EL (cell line): ENCODE measurements around the gene C16orf92.
"Not testable (repeated sequence)": the region's sequence is repeated elsewhere in the genome, so short reads cannot be mapped to it uniquely, and the experiment has no call there.

Experiments used
- DNase-seq: peaks from one replicate; pipeline ENCODE4 v3.0.0-alpha.2; 2016

Gene C16orf92

DNA sequence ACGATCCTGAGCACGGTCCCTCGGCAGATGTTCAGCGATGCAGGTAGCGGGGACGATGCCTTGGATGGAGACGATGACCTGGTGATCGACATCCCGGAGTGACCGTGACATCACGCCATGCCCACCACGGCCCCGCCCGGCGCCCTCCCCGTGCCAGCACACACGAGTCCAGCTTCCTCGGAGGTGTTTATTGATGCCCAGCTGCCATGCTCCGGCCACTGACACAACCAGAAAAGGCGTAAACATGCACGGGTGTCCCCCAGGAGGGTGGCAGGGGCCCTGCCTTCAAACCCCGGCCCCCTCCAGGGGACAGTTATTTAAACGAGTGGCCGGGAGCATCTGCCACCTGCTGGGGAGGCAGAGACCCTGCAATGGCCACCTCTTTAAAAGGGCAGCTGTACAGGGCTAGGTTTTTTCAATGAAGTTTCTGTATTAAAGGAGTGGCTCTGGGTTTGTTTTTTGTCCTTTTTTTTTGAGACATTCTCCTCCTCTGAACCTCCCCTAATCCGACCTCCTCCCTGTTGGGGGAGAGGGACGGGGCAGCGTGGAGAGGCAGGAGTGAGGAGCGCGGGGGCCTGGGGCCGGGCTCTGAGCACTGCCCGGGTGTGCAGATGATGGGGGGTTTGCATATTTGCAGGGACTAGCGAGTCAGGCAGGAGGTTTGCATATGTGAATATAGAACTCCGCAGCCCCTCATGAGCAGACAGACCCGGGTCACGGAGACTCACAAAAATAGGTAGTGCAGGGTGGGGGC lies 17.5 kb upstream of the C16orf92 start:
- DNase-seq: peak; percentile 35

GRCh38 chr16:30006095-30006473 lies 16.9 kb upstream of the C16orf92 start:
- DNase-seq: no peak

GRCh38 chr16:30006659-30007377 lies 16.2 kb upstream of the C16orf92 start:
- no peak for DNase-seq

DNA sequence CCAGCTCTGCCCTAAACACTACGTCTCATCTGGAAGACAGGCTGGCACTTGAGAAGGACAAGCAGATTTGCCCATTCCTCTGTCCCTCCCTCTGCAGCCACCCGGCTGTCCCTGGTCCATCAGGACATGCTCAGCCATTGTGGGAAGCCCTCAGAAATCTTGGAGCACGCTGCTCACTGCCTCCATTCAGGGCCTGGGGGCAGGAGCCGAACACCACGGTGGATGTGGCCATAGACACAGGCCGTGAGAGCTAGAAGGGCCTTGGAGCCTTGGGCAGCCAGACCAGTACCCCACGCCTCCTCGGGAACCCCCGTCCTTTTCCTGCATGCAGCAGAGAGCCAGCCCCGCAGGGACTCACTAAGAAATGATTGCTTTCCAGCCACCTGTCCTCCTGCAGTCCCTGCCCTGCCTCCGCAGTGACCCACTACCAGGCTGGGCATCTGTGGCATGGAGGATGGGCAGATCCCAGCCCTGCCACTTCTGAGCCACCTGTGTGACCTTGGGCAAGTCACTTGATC lies 15.6 kb upstream of the C16orf92 start:
- DNase-seq: no peak

- DNase-seq: no peak
These were observed 13.7 kb upstream of the C16orf92 start for GRCh38 chr16:30009085-30009862.

GRCh38 chr16:30009990-30010843 lies 12.8 kb upstream of the C16orf92 start:
- no peak for DNase-seq

GRCh38 chr16:30010844-30011713 lies 11.9 kb upstream of the C16orf92 start, which contains the start of gene DOC2A:
DOC2A (minus strand) TSS chr16:30011027; CDS start chr16:30010222, 805 bp downstream.
- no peak for DNase-seq

DNA sequence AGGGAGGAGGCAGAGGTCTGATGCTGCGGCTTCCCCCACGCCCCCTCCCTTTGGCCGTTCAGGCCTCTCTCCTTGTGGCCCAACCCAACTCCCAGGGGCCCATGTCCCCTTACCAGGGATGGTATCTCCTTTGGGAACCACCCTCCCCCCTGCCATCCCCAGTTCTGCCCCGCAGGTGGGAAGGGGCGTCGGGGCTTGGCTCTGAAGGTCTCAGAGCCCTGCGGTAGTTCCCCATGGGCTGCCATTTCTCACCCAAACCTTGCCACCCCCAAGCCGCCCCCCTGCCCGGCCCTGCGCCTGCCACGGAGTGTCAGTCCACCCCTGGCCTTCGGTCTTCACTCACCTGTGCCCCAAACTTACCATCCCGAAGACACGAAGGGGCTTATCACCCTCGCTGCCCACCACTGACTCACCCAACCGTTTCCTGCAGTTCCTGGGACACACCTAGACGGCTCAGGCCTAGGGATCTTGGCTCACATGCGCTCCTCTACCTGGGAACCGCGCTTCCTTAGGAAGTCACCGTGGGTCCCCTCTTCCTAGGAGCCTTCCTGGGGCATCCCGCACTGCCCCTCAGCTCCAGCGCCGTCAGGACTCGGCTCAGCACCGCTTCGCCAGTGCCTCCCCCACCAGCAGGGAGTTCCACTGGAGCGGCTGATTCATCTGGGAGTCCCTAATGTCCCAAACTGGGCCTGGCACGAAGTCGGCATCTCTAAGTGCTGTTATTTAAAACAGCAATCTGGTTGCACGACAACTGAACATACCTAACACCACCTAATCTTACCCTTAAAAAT lies 11.1 kb upstream of the C16orf92 start:
- no peak for DNase-seq

- not testable (repeated sequence) for DNase-seq
These were observed 10.4 kb upstream of the C16orf92 start for GRCh38 chr16:30012598-30012997.

- not testable (repeated sequence) for DNase-seq
These were observed 7.5 kb upstream of the C16orf92 start for GRCh38 chr16:30015450-30015849.

- no peak for DNase-seq
These were observed 6.3 kb upstream of the C16orf92 start for GRCh38 chr16:30016555-30017276.

- DNase-seq: no peak
These were observed 5.7 kb upstream of the C16orf92 start for GRCh38 chr16:30017277-30017656.

DNA sequence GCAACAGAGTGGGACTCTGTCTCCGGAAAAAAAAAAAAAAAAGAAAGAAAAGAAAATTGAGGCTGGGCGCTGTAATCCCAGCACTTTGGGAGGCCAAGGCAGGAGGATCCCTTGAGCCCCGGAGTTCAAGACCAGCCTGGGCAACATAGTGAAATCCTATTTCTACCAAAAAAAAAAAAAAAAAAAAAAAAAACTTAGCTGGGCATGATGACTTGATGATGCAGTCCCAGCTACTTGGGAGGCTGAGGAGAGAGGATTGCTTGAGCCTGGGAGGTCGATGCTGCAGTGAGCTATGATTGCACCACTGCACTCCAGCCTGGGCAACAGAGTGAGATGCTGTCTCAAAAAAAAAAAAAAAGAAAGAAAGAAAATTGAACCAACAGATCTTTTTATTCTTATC lies 5.1 kb upstream of the C16orf92 start:
- DNase-seq: not testable (repeated sequence)

DNA sequence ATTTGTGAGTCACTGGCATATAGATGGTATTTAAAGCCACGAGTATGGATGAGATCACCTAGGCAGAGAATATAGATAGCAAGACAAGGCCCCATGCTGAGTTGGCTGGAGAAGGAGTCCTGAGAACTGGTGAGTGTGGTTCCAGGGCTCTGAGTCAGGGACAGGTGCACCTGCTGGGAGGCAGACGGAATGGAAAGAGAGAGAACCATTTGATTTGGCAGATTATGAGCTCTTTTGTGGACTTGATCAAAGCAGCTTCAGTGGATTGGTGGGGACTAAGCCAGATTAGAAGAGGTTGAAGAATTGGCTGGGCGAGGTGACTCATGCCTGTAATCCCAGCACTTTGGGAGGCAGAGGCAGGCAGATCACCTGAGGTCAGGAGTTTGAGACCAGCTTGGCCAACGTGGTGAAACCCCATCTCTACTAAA lies 4.3 kb upstream of the C16orf92 start:
- peak; percentile 6 for DNase-seq

- DNase-seq: no peak
These were observed 588 bp downstream of the C16orf92 start for GRCh38 chr16:30023586-30023985.

DNA sequence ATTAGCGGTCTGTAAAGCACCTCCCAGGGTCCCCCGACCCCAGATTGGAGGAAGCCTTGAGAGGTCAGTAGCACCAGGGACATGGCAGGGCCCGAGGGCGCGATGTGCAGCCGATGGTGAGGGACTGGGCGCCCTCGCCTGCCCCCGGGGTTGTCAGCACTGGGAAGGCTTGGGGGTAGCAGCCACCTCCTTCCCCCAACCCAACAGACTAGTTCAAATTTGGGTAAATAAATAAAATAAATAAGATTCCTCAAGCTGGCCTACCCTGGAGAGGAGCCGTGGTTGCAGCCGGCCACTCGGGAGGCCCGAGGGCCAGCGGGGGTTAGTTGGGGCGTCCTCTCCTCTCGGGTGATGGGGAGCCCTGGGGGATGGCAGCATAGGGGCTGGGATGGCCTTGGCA lies 1.5 kb downstream of the C16orf92 start:
- DNase-seq: no peak

DNA sequence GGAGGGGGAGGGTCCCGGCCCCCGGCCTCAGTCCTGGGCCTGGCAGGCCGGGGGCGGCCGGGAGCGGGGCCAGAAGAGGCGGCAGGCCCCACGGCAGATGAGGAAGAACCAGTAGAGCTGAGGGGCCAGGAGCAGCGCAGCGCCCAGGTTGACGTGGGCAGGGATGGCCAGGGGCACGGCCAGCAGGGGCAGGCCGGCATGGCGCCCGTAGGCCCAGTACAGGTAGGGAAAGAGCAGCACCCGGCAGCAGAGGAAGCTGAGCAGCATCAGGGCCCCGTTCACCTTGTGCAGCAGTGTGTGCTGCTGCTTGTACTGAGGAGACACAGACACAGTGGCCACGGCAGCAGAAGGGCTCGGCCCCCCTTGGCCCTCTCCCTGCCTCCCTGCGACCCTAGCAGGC lies 2.2 kb downstream of the C16orf92 start:
- DNase-seq: no peak

DNA sequence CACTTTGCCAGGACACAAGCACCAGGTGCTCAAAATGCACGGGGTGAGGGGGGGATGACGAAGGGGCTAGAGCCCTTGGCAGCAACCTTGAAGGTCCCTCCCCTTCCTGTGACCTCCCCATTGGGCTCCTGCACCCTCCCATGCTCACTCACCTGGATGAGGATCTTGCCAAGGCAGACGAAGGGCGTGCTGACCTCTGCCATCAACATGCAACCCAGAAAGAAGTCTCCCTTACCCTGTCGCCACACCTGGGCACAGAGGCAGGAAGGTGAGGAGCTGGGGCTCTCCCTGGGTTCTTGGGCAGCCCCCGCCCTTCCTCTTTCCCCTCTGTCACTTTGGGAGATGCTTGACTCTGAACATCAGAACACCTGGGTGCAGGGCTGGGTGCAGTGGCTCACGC lies 2.6 kb downstream of the C16orf92 start:
- DNase-seq: no peak

DNA sequence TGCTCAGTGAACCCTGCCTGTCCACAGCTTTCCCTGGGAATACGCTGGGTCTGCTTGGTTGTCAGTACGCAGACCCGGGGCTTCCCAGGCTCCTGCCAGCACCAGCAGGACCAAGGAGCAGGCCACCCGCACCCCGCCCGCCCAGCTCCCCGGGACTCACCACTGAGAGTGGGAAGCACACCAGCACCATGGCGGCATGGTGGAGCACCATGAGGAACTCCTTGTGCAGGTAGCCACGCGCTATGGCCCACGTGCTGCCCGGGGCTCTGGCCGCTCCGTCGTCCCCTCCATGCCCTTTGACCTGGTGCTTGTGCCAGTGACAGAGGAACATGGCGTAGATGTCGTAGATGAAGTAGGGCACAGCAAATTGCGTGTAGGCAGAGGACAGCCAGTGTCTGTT lies 3.5 kb downstream of the C16orf92 start:
- no peak for DNase-seq
